Caco-2 (cell line): ENCODE data around the gene SYPL2. TPM values are rescaled to one million over a fixed set of nuclear protein-coding genes. Genes with fewer than 3 reads are reported as not detected.

Experiments used
- BruUV-seq: library from RNA; stranded (reverse); fragments of 400-500 nt; replicated peaks from 2 replicates; lab custom pipeline; 2021; lab: Mats Ljungman, UMichigan
- CTCF ChIA-PET: fragments of 300-600 bp; sonication (Branson Sonifier 250); formaldehyde crosslinking; loops from one replicate; lab custom pipeline; 2022; ENCODE audit warnings: antibody characterized with exemption; lab: Charles Lee
- POLR2A ChIA-PET: fragments of 300-600 bp; sonication (Branson Sonifier 250); formaldehyde crosslinking; loops from one replicate; lab custom pipeline; 2022; ENCODE audit warnings: antibody characterized with exemption; lab: Charles Lee
- DNase-seq, 2 experiments: peaks; one replicate each; pipeline versions ENCODE4 v3.0.0 to v3.0.0-alpha.2; 2020 to 2022
- H3K27me3 ChIP-seq: replicated peaks from 2 replicates; pipeline ENCODE4 v1.6.0; 2011; ENCODE audit warnings: low read length; ENCODE audit not compliant: control insufficient read depth, insufficient read depth
- H3K36me3 ChIP-seq: 2 replicates; pipeline ENCODE4 v1.5.1; 2011; ENCODE audit warnings: low read length; ENCODE audit not compliant: control insufficient read depth, insufficient read depth
- H3K4me1 ChIP-seq: fragments of 250-450 bp; sonication (Bioruptor Pico); 2 replicates; pipeline ENCODE4 v1.5.1; 2020; ENCODE audit warnings: mild to moderate bottlenecking
- H3K4me3 ChIP-seq: 2 replicates; pipeline ENCODE4 v1.5.1; 2011; ENCODE audit warnings: low read depth, mild to moderate bottlenecking, control low read depth, low read length
- H3K9me3 ChIP-seq: fragments of 250-450 bp; sonication (Bioruptor Pico); 2 replicates; pipeline ENCODE4 v1.5.1; 2020; ENCODE audit warnings: mild to moderate bottlenecking, moderate library complexity
- H3K27ac Mint-ChIP-seq: one replicate; pipeline ENCODE4 v1.8.0; 2022; ENCODE audit warnings: mixed read lengths; ENCODE audit not compliant: unreplicated experiment
- H3K27me3 Mint-ChIP-seq: one replicate; pipeline ENCODE4 v1.8.0; 2022; ENCODE audit warnings: mixed read lengths; ENCODE audit not compliant: insufficient read depth, unreplicated experiment
- H3K36me3 Mint-ChIP-seq: one replicate; pipeline ENCODE4 v1.8.0; 2022; ENCODE audit warnings: mild to moderate bottlenecking, mixed read lengths; ENCODE audit not compliant: insufficient read depth, unreplicated experiment
- H3K4me1 Mint-ChIP-seq: one replicate; pipeline ENCODE4 v1.8.0; 2022; ENCODE audit warnings: low read depth, mixed read lengths; ENCODE audit not compliant: unreplicated experiment
- H3K4me3 Mint-ChIP-seq: one replicate; pipeline ENCODE4 v1.8.0; 2022; ENCODE audit warnings: mild to moderate bottlenecking, moderate library complexity, mixed read lengths; ENCODE audit not compliant: unreplicated experiment
- H3K9me3 Mint-ChIP-seq: one replicate; pipeline ENCODE4 v1.8.0; 2022; ENCODE audit warnings: mixed read lengths; ENCODE audit not compliant: unreplicated experiment
- intact Hi-C: fragments of 100-400 bp; cut with micrococcal nuclease; formaldehyde crosslinking; loops from one replicate; pipeline ENCODE4 v1.10.0; 2022; ENCODE audit not compliant: unreplicated experiment
- total RNA-seq: library from RNA; stranded (reverse); gene quantifications from 2 replicates; pipeline ENCODE4 v1.2.3, GENCODE V29; 2022
- TF ChIP-seq, protein P1 (sequence below), 2 experiments: fragments of 200-600 bp in 1 of 2; IDR thresholded peaks; 1 replicate in 1 of 2; 2 replicates in 1 of 2; pipeline versions ENCODE4 v1.5.1 to v1.8.0; 2011 to 2022; ENCODE audit warnings: antibody characterized with exemption in 1 of 2, control low read depth in 1 of 2, inconsistent platforms in 1 of 2, low read depth in 1 of 2, low read length in 1 of 2, mild to moderate bottlenecking in 1 of 2, moderate library complexity in 1 of 2; ENCODE audit not compliant: insufficient read depth in 1 of 2, severe bottlenecking in 1 of 2, unreplicated experiment in 1 of 2

The SYPL2 gene
- total RNA-seq, 1 experiment from 2014 or later: 0.45 TPM

DNA sequence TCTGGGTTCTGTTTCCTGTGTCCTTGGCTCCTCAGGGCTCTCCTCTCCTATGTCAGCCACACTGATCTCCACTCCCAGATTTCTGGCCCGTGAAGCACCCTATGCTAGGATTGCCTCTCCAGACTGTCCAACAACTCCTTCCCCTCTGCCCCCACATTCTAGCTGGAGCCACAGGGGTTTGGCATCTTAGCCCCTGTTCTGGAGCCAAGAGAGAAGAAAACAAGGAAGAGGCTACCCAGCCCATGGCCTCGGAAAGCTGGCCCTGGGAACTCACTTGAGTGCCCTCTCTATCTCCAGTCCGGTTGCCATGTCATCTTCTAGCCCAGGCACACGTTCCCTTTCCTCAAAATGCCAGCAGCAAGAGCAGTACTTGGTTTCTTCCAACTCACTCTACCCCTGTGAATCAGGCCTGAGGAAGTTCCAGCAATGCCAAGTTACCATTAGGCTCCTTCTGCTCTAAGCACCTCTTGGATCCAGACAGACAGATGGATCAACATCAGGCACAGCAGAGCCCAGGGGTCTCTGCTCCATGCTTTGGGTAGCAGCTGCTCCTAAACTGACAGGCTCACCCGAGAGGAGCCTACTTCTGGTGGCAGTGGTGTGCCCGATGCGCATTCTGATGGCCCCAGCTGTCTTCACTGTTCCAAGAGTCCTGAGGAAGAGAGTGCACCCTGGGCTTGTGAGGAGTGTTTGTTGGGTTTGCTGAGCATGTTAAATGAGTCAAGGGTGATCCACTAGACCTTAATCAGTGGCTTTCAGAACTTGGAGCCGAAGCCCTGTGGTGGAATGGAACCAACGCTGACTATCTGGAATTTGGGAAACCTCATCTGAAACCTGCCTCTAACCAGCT, 61.7 kb downstream of the SYPL2 start:
- intact Hi-C loops: no loop called here
- Mint-ChIP-seq H3K4me3 (no peak overlapping the region), H3K9me3 (no peaks in the 10 kb centered on the region), H3K27me3 (peaks cover 11% of the 10 kb centered on the region), H3K4me1 (no peaks in the 10 kb centered on the region), H3K27ac (no peak overlapping the region), H3K36me3 (no peaks in the 10 kb centered on the region)
- no peak for DNase-seq
- H3K4me3 ChIP-seq: no peak overlapping the region
- POLR2A ChIA-PET: no interaction called here
- no peaks in the 10 kb centered on the region; the same call in 1 of the 2 replicates for H3K4me1 ChIP-seq
- H3K9me3 ChIP-seq: no peaks in the 10 kb centered on the region
- no TSS peak for BruUV-seq
- TF ChIP-seq, protein P1, sequence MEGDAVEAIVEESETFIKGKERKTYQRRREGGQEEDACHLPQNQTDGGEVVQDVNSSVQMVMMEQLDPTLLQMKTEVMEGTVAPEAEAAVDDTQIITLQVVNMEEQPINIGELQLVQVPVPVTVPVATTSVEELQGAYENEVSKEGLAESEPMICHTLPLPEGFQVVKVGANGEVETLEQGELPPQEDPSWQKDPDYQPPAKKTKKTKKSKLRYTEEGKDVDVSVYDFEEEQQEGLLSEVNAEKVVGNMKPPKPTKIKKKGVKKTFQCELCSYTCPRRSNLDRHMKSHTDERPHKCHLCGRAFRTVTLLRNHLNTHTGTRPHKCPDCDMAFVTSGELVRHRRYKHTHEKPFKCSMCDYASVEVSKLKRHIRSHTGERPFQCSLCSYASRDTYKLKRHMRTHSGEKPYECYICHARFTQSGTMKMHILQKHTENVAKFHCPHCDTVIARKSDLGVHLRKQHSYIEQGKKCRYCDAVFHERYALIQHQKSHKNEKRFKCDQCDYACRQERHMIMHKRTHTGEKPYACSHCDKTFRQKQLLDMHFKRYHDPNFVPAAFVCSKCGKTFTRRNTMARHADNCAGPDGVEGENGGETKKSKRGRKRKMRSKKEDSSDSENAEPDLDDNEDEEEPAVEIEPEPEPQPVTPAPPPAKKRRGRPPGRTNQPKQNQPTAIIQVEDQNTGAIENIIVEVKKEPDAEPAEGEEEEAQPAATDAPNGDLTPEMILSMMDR (IDR thresholded peaks at IDR 0.05; ENCODE audit: insufficient read depth in 1 of 2, low read depth in 1 of 2, low read length in 1 of 2, severe bottlenecking in 1 of 2, unreplicated experiment in 1 of 2): no peak
- no peaks in the 10 kb centered on the region for H3K36me3 ChIP-seq
- no peaks in the 10 kb centered on the region for H3K27me3 ChIP-seq
- CTCF ChIA-PET: interaction anchor here (0.5 to 6.3 kb wide), 3 partner anchors 33 to 209 kb away, joined by 3 to 131 read pairs (median 4); partner anchors contain the start of gene CYB561D1

DNA sequence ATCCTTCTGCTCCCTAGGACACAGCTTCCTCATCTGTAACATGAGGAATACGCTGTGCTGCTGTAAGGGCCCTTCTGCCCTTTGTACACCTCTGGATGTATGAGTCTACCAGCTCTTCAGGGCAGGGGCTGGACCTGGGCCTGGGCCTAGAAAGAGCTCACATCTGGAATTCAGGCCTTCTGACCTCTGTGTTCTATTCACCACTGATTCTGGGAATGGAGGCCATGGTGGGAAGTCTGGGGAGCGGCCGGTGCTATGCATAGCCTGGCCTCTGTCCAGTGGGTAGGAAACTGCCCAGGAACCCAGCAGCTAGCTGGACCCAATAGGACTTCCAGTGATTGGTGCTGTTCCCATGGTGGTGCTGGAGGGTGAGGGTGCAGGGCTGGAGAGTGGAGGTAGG, 62.4 kb downstream of the SYPL2 start:
- Histone ChIP-seq H3K36me3 (no peaks in the 10 kb centered on the region), H3K4me1 (no peaks in the 10 kb centered on the region; the same call in 1 of the 2 replicates), H3K27me3 (no peaks in the 10 kb centered on the region), H3K4me3 (no peak overlapping the region), H3K9me3 (no peaks in the 10 kb centered on the region)
- Mint-ChIP-seq H3K4me1 (no peaks in the 10 kb centered on the region), H3K4me3 (no peak overlapping the region), H3K27me3 (peaks cover 11% of the 10 kb centered on the region), H3K9me3 (no peaks in the 10 kb centered on the region), H3K27ac (no peak overlapping the region), H3K36me3 (no peaks in the 10 kb centered on the region)
- intact Hi-C loops: no loop called here
- POLR2A ChIA-PET: no interaction called here
- BruUV-seq: no TSS peak
- no peak for DNase-seq
- TF ChIP-seq, protein P1 (IDR thresholded peaks at IDR 0.05; ENCODE audit: insufficient read depth in 1 of 2, low read depth in 1 of 2, low read length in 1 of 2, severe bottlenecking in 1 of 2, unreplicated experiment in 1 of 2): no peak
- CTCF ChIA-PET: interaction anchor here (0.5 to 6.3 kb wide), 5 partner anchors 18 to 210 kb away, joined by 3 to 131 read pairs (median 4); partner anchors contain the start of genes ATXN7L2 and CYB561D1

DNA sequence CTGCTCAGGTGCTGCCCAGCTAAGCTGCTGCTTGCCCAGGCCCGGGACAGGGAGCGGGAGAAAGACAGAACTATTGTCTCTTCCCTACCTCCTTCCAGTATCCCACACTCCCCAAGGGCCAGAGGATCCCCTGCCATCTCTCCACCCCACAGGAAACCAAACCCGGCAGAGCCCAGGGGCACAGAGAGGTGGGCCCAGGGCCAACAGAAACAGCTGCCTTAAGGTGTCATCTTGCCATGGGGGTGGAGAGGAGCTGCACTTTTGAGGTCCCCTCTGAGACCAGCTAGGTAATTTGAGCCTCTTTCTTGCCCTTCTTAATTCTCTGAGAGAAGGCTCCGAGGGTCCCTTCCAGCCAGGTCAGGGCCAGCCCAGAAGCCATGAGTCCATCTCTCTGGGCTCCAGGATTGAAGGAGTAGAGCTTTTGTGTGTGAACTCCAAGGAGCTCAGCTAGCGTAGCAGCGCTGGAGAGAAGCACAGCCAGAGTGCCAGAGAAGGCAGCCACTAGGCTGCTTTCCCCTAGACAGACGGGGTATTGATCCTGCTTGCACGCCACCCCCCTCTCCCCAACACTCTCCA, 63.6 kb downstream of the SYPL2 start:
- TF ChIP-seq, protein P1 (IDR thresholded peaks at IDR 0.05; ENCODE audit: insufficient read depth in 1 of 2, low read depth in 1 of 2, low read length in 1 of 2, severe bottlenecking in 1 of 2, unreplicated experiment in 1 of 2): no peak

More for the DNA sequence above, 63.6 kb downstream of the SYPL2 start:
- Mint-ChIP-seq H3K9me3 (no peaks in the 10 kb centered on the region), H3K27ac (no peak overlapping the region), H3K36me3 (peaks cover 4% of the 10 kb centered on the region), H3K4me1 (no peaks in the 10 kb centered on the region), H3K4me3 (no peak overlapping the region), H3K27me3 (peaks cover 9% of the 10 kb centered on the region)
- no peaks in the 10 kb centered on the region for H3K27me3 ChIP-seq
- H3K9me3 ChIP-seq: no peaks in the 10 kb centered on the region
- CTCF ChIA-PET: interaction anchor here (0.9 to 6.3 kb wide), 3 partner anchors 13 to 46 kb away, joined by 4 to 131 read pairs (median 5); partner anchors contain the start of genes ATXN7L2 and CYB561D1
- no peaks in the 10 kb centered on the region; the same call in 1 of the 2 replicates for H3K4me1 ChIP-seq
- H3K4me3 ChIP-seq: no peak overlapping the region
- BruUV-seq: no TSS peak
- DNase-seq: no peak
- POLR2A ChIA-PET: no interaction called here
- H3K36me3 ChIP-seq: no peaks in the 10 kb centered on the region
- intact Hi-C loops: loop anchor here (5.0 kb wide), 2 partner anchors 103 to 268 kb away; partner anchors contain the start of gene PSMA5
